ENCODE results near the gene CEP70.
"Not testable (repeated sequence)": the region's sequence is repeated elsewhere in the genome, so short reads cannot be mapped to it uniquely, and the experiment has no call there.

Gene CEP70

DNA sequence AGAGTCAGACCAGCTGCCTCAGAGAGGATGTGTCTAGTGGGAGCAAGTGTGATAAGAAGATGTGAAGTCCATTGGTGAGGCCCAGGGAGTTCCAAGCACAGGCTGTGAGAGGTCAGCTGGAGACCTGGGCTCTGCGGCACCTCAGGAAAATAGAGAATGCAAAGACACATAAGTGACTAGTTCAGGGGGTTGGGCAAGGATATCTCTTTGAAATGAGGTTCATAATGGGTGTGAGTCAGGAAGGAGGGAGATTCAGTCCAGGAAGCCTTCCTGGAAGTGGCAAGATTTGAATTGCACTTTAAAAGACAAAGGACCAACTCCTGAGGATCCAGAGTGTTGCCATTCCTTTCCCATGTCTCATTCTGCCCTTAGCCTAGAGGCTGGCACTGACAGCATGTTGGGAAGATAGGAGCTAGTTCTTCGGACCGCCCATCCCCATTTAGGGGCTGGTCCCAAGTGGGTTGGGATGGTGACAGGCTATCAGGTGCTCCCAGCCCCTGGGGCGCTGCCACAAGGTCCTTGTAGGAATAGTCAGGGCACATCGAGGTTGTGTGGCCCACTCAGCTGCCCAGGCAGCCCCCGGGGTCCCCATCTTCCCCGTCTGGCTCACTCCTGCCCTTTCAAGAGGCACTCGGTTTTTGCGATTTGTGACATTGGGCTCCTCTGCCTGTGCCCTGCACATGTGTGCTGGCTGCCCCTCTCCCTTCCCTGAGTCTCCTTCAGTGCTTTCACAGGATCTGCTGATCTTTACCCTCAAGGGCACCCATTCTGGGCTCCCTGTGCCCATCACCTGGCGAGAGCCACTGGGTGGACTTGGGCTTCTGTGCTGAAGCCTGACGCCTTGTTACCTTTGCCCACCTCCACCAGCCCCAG lies 136.0 kb downstream of the CEP70 start:
- no peak overlapping the region for H3K4me3 ChIP-seq (ENCODE audit: low read length)
- peaks cover 3% of the 10 kb centered on the region; the same call in 1 of the 2 replicates for H3K36me3 ChIP-seq (ENCODE audit: insufficient read depth, low read depth, low read length)
- no peak overlapping the region for H3K27ac ChIP-seq (ENCODE audit: low read length)
- no peak overlapping the region for H3K9ac ChIP-seq (ENCODE audit: low read depth, low read length)
- no peaks in the 10 kb centered on the region for H3K9me3 ChIP-seq (ENCODE audit: insufficient read depth, low read depth, low read length)
- H3K4me1 ChIP-seq (ENCODE audit: insufficient read depth, low read length) = no peaks in the 10 kb centered on the region; the same call in 1 of the 2 replicates
- H3K27me3 ChIP-seq (ENCODE audit: insufficient read depth, low read length) = no peaks in the 10 kb centered on the region

DNA sequence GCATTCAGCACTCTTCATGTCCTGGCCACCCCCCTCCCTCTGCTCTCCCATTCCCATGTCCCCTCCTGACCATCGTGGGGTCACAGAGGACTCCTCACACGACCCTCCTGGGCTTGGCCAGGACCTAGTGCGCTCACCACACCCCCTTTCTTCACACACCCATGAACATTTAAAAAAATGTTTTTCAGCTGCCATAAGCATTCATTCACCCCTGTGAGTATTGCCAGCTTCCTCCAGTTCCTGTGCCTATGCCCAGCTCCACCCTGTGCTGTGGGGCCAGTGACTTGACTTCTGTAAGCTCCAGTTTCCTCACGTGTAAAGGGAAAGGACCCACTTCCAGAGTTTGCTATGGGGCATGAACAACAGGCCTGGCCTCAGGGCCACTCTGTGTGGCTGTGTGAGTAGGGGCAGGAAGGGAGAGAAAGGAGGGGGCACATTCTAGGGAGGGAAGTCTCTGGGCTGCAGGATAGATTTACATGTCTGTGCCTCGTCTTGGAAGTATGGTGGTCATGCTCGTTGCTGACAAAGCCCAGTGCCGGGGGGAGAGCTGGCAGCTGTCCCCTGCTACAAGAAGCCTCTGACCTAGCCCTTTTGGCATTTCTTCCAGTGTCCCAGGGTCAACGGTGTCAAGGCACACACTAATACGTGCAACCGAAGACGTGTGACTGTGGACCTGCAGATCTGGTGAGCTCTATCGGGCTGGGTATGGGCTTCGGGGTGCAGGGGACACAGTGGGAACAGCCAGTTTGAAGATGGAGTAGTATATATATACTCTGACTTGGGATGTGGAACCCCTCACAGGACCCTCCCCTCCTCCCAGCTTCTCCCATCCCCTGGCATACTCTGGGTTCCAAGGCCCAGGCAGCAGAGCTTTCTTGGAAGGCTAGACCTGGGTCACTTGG lies 136.8 kb downstream of the CEP70 start:
- Histone ChIP-seq H3K4me1 (ENCODE audit: insufficient read depth, low read length) (no peaks in the 10 kb centered on the region; the same call in 1 of the 2 replicates), H3K4me3 (ENCODE audit: low read length) (no peak overlapping the region), H3K27ac (ENCODE audit: low read length) (no peak overlapping the region), H3K9me3 (ENCODE audit: insufficient read depth, low read depth, low read length) (no peaks in the 10 kb centered on the region), H3K36me3 (ENCODE audit: insufficient read depth, low read depth, low read length) (peaks cover 3% of the 10 kb centered on the region; the same call in 1 of the 2 replicates), H3K27me3 (ENCODE audit: insufficient read depth, low read length) (no peaks in the 10 kb centered on the region), H3K9ac (ENCODE audit: low read depth, low read length) (no peak overlapping the region)

DNA sequence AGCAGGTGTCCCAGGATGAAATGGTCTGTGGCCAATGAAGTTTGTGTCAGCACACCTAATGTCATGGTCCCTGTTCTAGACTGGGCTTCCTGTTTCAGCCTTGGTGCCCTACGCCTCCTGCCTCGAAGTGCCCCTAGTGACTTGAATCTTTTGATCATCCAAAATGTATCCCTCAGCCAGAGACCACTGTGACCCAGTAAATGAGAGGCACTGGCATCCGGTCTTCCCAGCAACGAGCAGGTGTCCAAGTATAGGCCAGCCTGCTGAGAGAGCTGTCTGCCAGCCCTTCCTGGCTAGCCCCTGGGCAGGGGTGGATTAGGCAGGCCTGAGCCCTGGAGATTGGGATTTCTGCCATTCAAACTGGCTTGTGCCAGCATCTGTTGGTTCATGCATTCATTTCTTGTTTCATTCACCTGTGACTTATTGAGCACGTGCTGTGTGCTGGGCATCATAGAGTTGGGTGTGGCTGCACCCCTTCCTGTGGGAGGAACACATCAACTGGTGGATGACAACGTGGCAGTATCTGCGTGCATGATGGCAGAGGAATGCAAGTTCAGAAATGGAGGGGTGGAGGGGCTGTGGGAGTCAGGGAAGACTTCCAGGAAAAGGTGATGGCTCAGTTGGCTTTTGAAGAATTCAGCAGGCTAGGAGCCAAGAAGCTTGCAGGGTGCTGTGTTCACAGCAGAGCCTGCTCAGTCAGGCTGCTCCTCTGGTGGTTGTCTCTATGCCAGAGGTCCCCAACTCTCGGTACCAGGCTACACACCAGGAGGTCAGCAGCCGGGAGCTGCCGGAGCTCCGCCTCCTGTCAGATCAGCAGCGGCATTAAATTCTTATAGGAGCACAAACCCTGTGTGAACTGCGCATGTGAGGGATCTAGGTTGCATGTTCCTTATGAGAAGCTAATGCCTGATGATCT lies 138.0 kb downstream of the CEP70 start:
- peaks cover 3% of the 10 kb centered on the region; the same call in 1 of the 2 replicates for H3K36me3 ChIP-seq (ENCODE audit: insufficient read depth, low read depth, low read length)
- H3K27ac ChIP-seq (ENCODE audit: low read length) = no peak overlapping the region
- no peaks in the 10 kb centered on the region; the same call in 1 of the 2 replicates for H3K4me1 ChIP-seq (ENCODE audit: insufficient read depth, low read length)
- H3K9me3 ChIP-seq (ENCODE audit: insufficient read depth, low read depth, low read length) = no peaks in the 10 kb centered on the region
- no peak overlapping the region for H3K9ac ChIP-seq (ENCODE audit: low read depth, low read length)
- no peak overlapping the region for H3K4me3 ChIP-seq (ENCODE audit: low read length)
- no peaks in the 10 kb centered on the region for H3K27me3 ChIP-seq (ENCODE audit: insufficient read depth, low read length)

DNA sequence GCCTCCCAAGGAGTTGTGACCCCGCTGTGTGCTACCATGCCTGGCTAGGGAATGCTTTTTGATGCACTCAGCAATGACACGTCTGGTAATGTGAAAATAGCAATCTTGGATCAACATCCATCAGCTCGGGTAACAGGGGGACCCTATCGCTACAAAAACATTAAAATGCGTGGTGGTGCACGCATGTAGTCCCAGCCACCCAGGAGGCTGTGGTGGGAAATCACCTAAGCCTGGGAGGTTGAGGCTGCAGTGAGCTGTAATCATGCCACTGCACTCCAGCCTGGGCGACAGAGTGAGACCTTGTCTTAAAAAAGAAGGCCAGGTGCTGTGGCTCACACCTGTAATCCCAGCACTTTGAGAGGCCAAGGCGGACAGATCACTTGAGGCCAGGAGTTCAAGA lies 140.1 kb downstream of the CEP70 start:
- not testable (repeated sequence) for H3K36me3 ChIP-seq (ENCODE audit: insufficient read depth, low read depth, low read length); H3K9ac ChIP-seq (ENCODE audit: low read depth, low read length); H3K4me3 ChIP-seq (ENCODE audit: low read length); H3K27me3 ChIP-seq (ENCODE audit: insufficient read depth, low read length); H3K4me1 ChIP-seq (ENCODE audit: insufficient read depth, low read length); H3K9me3 ChIP-seq (ENCODE audit: insufficient read depth, low read depth, low read length); H3K27ac ChIP-seq (ENCODE audit: low read length)

DNA sequence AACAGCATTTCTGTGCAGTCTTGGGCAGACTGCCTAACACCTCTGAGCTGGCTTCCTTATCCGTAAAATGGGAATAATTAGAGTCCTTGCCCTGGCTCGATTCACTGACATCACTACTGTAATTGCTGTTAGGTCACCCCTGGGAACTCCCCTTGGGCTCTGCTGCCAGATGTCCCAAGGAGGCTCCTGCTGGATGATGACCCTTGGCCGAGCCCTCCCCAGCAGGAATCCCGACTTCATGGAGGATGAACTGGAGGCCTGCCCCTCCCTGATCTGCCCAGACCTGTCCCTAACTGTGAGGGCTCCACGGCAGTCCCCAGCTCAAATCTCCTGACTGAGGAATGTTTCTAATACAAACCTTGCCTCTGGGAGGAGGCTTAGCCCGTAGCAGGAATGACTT lies 141.6 kb downstream of the CEP70 start:
- Histone ChIP-seq H3K4me3 (ENCODE audit: low read length) (no peak overlapping the region), H3K4me1 (ENCODE audit: insufficient read depth, low read length) (no peaks in the 10 kb centered on the region; the same call in 1 of the 2 replicates), H3K27me3 (ENCODE audit: insufficient read depth, low read length) (no peaks in the 10 kb centered on the region), H3K27ac (ENCODE audit: low read length) (no peak overlapping the region), H3K9me3 (ENCODE audit: insufficient read depth, low read depth, low read length) (no peaks in the 10 kb centered on the region), H3K9ac (ENCODE audit: low read depth, low read length) (no peak overlapping the region), H3K36me3 (ENCODE audit: insufficient read depth, low read depth, low read length) (no peaks in the 10 kb centered on the region)

DNA sequence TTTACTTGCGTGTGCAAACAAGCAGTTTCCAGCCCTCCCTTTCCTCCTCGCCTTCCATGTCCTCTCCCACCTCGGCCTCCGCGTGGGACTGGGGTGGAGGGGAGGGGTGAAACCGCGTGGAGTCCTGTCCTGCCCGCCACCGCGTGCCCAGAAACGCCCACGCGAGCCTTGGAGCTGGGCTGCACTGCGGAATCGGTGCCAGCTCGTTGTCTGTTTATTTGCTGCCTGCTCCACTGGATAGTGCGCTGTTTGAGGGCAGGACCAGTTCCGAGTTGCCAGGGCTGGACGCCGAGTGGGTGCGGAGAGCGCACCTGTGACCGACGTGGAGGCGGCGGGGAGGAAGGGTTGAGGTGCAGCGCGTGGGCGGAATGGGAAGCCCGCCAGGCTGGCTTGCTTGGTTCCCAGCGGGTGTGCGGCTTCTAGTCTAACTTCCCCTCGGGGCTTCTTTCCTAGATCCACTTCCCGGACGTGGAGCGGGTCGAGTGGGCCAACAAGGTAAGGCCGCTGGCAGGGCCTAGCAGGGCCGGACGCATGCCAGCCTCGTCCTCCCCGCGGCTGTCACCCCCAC lies 142.4 kb downstream of the CEP70 start:
- Histone ChIP-seq H3K9ac (ENCODE audit: low read depth, low read length) (no peak overlapping the region), H3K4me1 (ENCODE audit: insufficient read depth, low read length) (no peaks in the 10 kb centered on the region; the same call in 1 of the 2 replicates), H3K27ac (ENCODE audit: low read length) (no peak overlapping the region), H3K9me3 (ENCODE audit: insufficient read depth, low read depth, low read length) (no peaks in the 10 kb centered on the region), H3K36me3 (ENCODE audit: insufficient read depth, low read depth, low read length) (no peaks in the 10 kb centered on the region), H3K4me3 (ENCODE audit: low read length) (no peak overlapping the region), H3K27me3 (ENCODE audit: insufficient read depth, low read length) (no peaks in the 10 kb centered on the region)

DNA sequence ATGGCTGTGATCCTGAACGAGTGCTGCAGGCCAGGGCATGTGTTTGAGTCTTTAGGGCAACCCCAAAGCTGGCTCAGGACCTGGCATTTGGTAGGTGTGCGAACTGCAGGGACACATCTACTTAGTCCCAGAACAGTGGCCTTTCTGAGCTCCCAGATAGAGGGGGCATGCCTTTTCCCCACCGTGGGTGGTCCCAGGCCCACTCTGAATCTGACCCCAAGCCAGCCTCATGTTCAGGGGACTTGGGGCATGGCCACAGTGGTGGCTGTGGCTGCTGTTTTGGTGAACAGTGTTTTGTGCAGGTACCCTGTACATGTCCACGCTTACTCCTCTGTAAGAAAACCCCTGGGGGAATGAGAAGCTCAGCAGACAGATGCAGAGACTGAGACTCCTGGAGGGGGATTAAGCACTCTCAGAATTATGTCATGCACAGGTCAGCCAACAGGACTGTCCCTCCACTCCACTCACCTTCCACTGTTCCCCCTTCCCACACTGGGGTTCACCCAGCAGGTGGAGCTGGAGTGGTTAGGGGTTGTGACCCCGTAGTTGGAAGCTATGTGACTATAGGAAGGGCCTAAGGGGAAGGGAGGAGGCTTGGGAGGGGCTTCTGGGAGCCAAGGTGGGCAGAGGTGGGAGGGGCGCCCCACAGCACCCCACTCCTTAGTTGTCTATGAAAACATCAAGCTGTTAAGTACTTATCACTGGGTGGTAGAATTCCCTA lies 143.2 kb downstream of the CEP70 start:
- no peaks in the 10 kb centered on the region; the same call in 1 of the 2 replicates for H3K4me1 ChIP-seq (ENCODE audit: insufficient read depth, low read length)
- no peaks in the 10 kb centered on the region for H3K27me3 ChIP-seq (ENCODE audit: insufficient read depth, low read length)
- no peaks in the 10 kb centered on the region for H3K9me3 ChIP-seq (ENCODE audit: insufficient read depth, low read depth, low read length)
- no peaks in the 10 kb centered on the region for H3K36me3 ChIP-seq (ENCODE audit: insufficient read depth, low read depth, low read length)
- H3K4me3 ChIP-seq (ENCODE audit: low read length) = no peak overlapping the region
- no peak overlapping the region for H3K9ac ChIP-seq (ENCODE audit: low read depth, low read length)
- no peak overlapping the region for H3K27ac ChIP-seq (ENCODE audit: low read length)

DNA sequence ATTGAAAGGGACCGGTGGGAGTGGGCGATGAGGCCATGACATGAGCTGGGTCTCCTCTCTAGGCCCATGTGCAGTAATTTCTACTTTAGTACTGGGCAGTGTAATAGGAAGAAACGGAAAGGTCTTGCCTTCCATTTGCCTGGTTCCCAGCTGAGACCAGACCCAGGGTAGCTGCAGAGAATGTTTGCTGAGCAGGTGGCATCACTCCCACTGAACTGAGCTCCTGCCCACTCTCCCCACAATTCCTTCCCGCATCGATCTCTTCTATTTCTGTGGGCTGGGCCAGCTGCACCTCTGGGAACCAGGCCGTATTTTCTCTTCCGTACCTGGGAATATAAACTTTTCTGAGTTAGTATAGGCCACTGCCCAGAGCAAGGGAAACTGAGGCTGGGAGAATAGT lies 143.9 kb downstream of the CEP70 start:
- Histone ChIP-seq H3K27me3 (ENCODE audit: insufficient read depth, low read length) (no peaks in the 10 kb centered on the region), H3K9me3 (ENCODE audit: insufficient read depth, low read depth, low read length) (no peaks in the 10 kb centered on the region), H3K4me3 (ENCODE audit: low read length) (no peak overlapping the region), H3K36me3 (ENCODE audit: insufficient read depth, low read depth, low read length) (no peaks in the 10 kb centered on the region), H3K4me1 (ENCODE audit: insufficient read depth, low read length) (no peaks in the 10 kb centered on the region; the same call in 1 of the 2 replicates), H3K27ac (ENCODE audit: low read length) (no peak overlapping the region), H3K9ac (ENCODE audit: low read depth, low read length) (no peak overlapping the region)

DNA sequence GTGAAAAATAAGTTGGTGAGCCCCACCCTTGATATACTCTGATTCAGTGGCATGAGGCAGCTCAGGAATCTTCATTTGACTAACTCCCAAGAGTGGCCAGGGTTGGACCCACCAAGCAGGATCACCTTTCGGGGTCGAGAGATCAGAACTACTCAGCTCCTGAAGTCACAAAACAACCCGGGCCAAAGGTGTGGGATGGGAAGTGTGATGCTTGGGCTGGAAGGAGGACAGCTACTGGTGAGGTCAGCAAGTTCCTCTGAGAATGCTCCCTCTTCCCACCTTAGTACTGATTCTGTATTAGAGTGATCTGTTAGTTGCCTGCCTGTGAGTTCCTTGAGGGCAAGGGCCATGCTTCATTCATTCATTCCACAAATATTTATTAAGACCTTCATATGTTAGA lies 144.6 kb downstream of the CEP70 start:
- Histone ChIP-seq H3K36me3 (ENCODE audit: insufficient read depth, low read depth, low read length) (no peaks in the 10 kb centered on the region), H3K4me1 (ENCODE audit: insufficient read depth, low read length) (no peaks in the 10 kb centered on the region; the same call in 1 of the 2 replicates), H3K27ac (ENCODE audit: low read length) (no peak overlapping the region), H3K4me3 (ENCODE audit: low read length) (no peak overlapping the region), H3K27me3 (ENCODE audit: insufficient read depth, low read length) (no peaks in the 10 kb centered on the region), H3K9ac (ENCODE audit: low read depth, low read length) (no peak overlapping the region), H3K9me3 (ENCODE audit: insufficient read depth, low read depth, low read length) (no peaks in the 10 kb centered on the region)

DNA sequence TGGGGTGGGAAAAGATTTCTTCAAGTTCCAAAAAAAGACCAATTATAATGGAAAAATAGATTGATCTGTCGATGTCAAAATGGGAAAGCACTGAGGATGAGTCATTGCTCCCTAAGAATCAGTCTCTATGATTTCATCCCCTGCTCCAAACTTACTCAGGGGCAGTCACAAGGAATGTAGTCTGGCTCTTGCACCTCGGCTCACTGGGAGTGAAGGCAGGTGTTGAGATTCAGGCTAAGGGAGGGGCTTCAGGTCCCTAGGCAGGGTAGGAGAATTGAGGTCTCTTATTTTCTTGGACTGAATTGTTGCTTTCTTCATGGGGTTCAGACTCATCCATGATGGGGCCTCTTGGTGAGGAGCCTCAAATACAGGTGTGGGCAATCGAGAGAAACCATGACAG lies 145.4 kb downstream of the CEP70 start:
- Histone ChIP-seq H3K4me1 (ENCODE audit: insufficient read depth, low read length) (no peaks in the 10 kb centered on the region; the same call in 1 of the 2 replicates), H3K27me3 (ENCODE audit: insufficient read depth, low read length) (no peaks in the 10 kb centered on the region), H3K9me3 (ENCODE audit: insufficient read depth, low read depth, low read length) (no peaks in the 10 kb centered on the region), H3K4me3 (ENCODE audit: low read length) (no peak overlapping the region), H3K36me3 (ENCODE audit: insufficient read depth, low read depth, low read length) (no peaks in the 10 kb centered on the region), H3K9ac (ENCODE audit: low read depth, low read length) (no peak overlapping the region), H3K27ac (ENCODE audit: low read length) (no peak overlapping the region)
